Liver (tissue), 3 donors: ENCODE results near the gene GNLY.

Experiments
- FOXA1 ChIP-seq: IDR thresholded peaks from 2 replicates; pipeline ENCODE4 v1.6.1; 2016; ENCODE audit warnings: antibody characterized with exemption
- RXRA ChIP-seq, 2 donors: IDR thresholded peaks; 2 replicates each; pipeline ENCODE4 v1.6.1; 2017 to 2018; ENCODE audit warnings: antibody characterized with exemption in 2 of 2, mild to moderate bottlenecking in 1 of 2
- TAF1 ChIP-seq: conservative IDR thresholded peaks from 2 replicates; pipeline ENCODE4 v1.6.1; 2016; ENCODE audit warnings: antibody characterized with exemption, mild to moderate bottlenecking
- TF ChIP-seq, protein P1 (sequence below): fragments of 150-350 bp; IDR thresholded peaks from 2 replicates; pipeline ENCODE4 v1.5.1; 2017; ENCODE audit warnings: improper control_type of control experiment, low read depth, low read length; ENCODE audit not compliant: missing input control
- donor health status: healthy.
- donor health status: healthy.

DNA sequence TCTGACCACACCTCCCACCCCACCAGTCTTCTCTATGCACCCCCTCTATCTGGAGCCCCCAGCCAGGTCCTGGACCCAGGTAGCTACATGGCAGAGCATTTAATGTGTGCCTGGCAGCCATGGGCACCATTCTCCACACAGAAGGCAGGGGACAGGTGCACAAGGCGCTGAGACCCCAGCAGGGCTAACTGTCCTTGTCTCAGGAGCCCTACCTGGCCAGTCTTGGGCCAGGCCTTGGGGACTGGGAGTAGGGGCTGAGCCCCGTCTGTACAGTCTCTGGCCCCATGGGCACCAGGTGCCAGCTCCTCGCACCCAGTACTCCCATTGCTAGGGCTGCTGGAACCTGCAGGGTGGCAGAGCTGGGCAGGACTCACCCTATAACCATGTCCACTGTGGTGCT, 2.9 kb downstream of the GNLY start:
- TF ChIP-seq FOXA1 (no peak), RXRA (IDR thresholded peaks at IDR 0.05) (no peak), TAF1 (no peak)
- TF ChIP-seq, protein P1, sequence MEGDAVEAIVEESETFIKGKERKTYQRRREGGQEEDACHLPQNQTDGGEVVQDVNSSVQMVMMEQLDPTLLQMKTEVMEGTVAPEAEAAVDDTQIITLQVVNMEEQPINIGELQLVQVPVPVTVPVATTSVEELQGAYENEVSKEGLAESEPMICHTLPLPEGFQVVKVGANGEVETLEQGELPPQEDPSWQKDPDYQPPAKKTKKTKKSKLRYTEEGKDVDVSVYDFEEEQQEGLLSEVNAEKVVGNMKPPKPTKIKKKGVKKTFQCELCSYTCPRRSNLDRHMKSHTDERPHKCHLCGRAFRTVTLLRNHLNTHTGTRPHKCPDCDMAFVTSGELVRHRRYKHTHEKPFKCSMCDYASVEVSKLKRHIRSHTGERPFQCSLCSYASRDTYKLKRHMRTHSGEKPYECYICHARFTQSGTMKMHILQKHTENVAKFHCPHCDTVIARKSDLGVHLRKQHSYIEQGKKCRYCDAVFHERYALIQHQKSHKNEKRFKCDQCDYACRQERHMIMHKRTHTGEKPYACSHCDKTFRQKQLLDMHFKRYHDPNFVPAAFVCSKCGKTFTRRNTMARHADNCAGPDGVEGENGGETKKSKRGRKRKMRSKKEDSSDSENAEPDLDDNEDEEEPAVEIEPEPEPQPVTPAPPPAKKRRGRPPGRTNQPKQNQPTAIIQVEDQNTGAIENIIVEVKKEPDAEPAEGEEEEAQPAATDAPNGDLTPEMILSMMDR = no peak
